Measurements from ENCODE around the gene PTCD3. TPM values are rescaled to one million over a fixed set of nuclear protein-coding genes. Genes with fewer than 3 reads are reported as not detected.

PTCD3 gene
- total RNA-seq, 4 donors from 2014 or later = 60.1 to 287 (median 94.3) TPM

DNA sequence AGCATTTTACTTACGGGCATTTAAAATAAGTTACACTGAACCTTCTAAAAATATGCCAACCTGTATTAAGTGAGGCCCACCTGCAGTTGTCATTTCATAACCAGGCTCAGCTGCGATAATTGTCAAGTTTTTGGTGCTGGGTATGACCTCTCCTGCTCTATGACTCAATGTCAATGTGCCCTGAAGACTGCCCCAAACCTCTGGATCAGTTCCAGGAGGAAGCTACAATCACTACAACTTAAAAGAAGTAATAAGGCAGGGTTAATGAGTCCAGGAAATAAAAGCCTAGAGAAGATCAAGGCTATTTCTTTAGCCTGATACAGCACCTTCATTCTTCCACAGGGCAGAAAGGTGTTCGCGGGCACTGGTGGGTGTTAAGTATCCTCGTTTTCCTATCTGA is 23.3 kb upstream of the PTCD3 start:
- TF ChIP-seq POLR2A (IDR thresholded peaks at IDR 0.05) = no peak
- TF ChIP-seq CTCF (IDR thresholded peaks at IDR 0.05) = no peak
- Histone ChIP-seq H3K27me3 (no peaks in the 10 kb centered on the region), H3K4me3 (no peak overlapping the region), H3K27ac (no peak overlapping the region), H3K36me3 (peaks cover 0 to 32% (median 0%) of the 10 kb centered on the region in 3 donors), H3K9me3 (no peaks in the 10 kb centered on the region), H3K4me1 (peaks cover 0 to 17% (median 12%) of the 10 kb centered on the region in 4 donors)
- no peak for DNase-seq

GRCh38 chr2:86087936-86088850 is 17.8 kb upstream of the PTCD3 start:
- no peak for TF ChIP-seq POLR2A (IDR thresholded peaks at IDR 0.05)
- TF ChIP-seq CTCF (IDR thresholded peaks at IDR 0.05) = peak in 2 of 6 experiments; percentile 11 to 17
- Histone ChIP-seq H3K4me1 (no peaks in the 10 kb centered on the region), H3K9me3 (no peaks in the 10 kb centered on the region), H3K36me3 (peaks cover 0 to 63% (median 0%) of the 10 kb centered on the region in 3 donors), H3K27me3 (no peaks in the 10 kb centered on the region), H3K27ac (no peak overlapping the region), H3K4me3 (no peak overlapping the region)
- no peak for DNase-seq

GRCh38 chr2:86094229-86094628 is 11.8 kb upstream of the PTCD3 start:
- DNase-seq = no peak
- H3K27me3 ChIP-seq = no peaks in the 10 kb centered on the region
- H3K4me3 ChIP-seq = no peak overlapping the region
- TF ChIP-seq CTCF (IDR thresholded peaks at IDR 0.05) = no peak
- TF ChIP-seq POLR2A (IDR thresholded peaks at IDR 0.05) = no peak
- no peak overlapping the region for H3K27ac ChIP-seq
- H3K4me1 ChIP-seq = no peaks in the 10 kb centered on the region
- H3K9me3 ChIP-seq = no peaks in the 10 kb centered on the region
- H3K36me3 ChIP-seq = peaks cover 0 to 56% (median 2%) of the 10 kb centered on the region in 3 donors

DNA sequence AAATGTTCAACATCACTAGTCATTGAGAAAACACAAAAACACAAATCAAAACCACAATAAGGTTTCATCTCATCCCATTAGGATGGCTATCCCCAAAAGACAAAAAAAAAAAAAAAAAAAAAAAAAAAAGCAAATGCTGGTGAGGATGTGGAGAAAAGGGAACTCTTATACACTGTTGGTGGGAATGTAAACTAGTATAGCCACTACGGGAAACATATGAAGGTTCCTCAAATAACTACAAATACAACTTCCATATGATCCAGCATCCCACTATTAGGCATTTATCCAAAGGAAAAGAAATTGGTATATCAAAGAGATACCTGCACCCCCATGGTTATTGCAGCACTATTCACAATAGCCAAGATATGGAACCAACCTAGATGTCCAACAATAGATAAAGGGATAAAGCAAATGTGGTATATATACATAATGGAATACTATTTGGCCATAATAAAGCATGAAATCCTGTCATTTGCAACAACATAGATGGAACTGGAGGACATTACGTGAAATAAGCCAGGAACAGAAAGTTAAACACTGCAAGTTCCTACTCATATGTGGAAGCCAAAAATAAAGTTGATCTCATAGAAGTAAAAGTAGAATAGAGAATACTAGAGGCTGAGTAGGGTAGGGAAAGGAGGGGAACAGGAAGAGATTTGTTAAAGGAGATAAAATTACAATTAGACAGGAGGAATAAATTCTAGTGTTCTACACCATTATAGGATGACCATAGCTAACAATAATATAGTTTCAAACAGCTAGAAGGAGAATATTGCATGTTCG is 8.7 kb upstream of the PTCD3 start:
- Histone ChIP-seq H3K27ac (no peak overlapping the region), H3K4me3 (no peak overlapping the region), H3K4me1 (no peaks in the 10 kb centered on the region), H3K36me3 (peaks cover 0 to 51% (median 2%) of the 10 kb centered on the region in 3 donors), H3K9me3 (no peaks in the 10 kb centered on the region), H3K27me3 (no peaks in the 10 kb centered on the region)
- TF ChIP-seq POLR2A (IDR thresholded peaks at IDR 0.05) (no peak), CTCF (IDR thresholded peaks at IDR 0.05) (no peak)
- DNase-seq = no peak

DNA sequence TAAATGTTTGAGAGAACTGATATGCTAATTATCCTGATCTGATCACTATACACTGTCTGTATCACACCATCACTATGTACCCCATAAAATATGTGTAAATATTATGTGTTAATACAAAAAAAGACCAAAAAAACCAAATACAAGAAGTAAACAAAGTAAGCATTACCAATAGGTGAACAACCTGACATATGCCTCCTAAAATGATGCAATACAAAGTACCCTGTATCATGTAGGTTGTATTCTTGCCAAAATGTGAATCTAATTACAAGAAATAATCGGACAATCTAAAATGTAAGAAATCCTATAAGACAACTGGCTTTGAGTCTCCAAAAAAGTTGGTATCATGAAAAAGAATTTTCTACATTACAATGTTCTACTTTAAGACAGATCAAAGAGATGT is 8.1 kb upstream of the PTCD3 start:
- DNase-seq = no peak
- Histone ChIP-seq H3K27me3 (no peaks in the 10 kb centered on the region), H3K4me3 (no peak overlapping the region), H3K4me1 (no peaks in the 10 kb centered on the region), H3K36me3 (peaks cover 0 to 49% (median 2%) of the 10 kb centered on the region in 3 donors), H3K9me3 (no peaks in the 10 kb centered on the region), H3K27ac (no peak overlapping the region)
- TF ChIP-seq POLR2A (IDR thresholded peaks at IDR 0.05) (no peak), CTCF (IDR thresholded peaks at IDR 0.05) (no peak)

Measured in Peyer's patch (tissue), 4 donors.